HCT116 (cell line): ENCODE measurements around the gene METTL25. TPM values are rescaled to one million over a fixed set of nuclear protein-coding genes. Genes with fewer than 3 reads are reported as not detected.
A peak's percentile ranks its signal among the peaks of the same experiment; 100 is the strongest.

ENCODE experiments used
- ATAC-seq: fragments of 200-7000 bp; cut with Tn5 transposase; 2 replicates; pipeline ENCODE4 v1.9.1; 2020; ENCODE audit warnings: mild to moderate bottlenecking, moderate library complexity
- BruUV-seq: library from RNA; stranded (reverse); fragments of 400-500 nt; replicated peaks from 2 replicates; lab custom pipeline; 2021; lab: Mats Ljungman, UMichigan
- CTCF ChIA-PET: fragments of 300-600 bp; sonication (Branson Sonifier 250); formaldehyde crosslinking; loops from one replicate; lab custom pipeline; 2021; ENCODE audit warnings: antibody characterized with exemption; lab: Charles Lee
- POLR2A ChIA-PET: fragments of 300-600, 350-600 bp; sonication (Branson Sonifier 250); formaldehyde crosslinking; loops from one replicate; lab custom pipeline; 2021; ENCODE audit warnings: antibody characterized with exemption; lab: Charles Lee
- RAD21 ChIA-PET, 2 experiments: fragments of 300-600 bp; sonication (Branson Sonifier 250); formaldehyde crosslinking; loops; one replicate each; lab custom pipeline; 2023; ENCODE audit warnings: low total read pairs in 2 of 2; ENCODE audit not compliant: uncharacterized antibody in 2 of 2, unreplicated experiment in 2 of 2, low non-redundant PET in 1 of 2; lab: Charles Lee
- DNase-seq: peaks from one replicate; pipeline ENCODE4 v3.0.0-alpha.2; 2010; ENCODE audit warnings: low read depth, low spot score
- H2AFZ ChIP-seq: fragments of 200-600 bp; shearing (Covaris generic), sonication (generic); 2 replicates; pipeline ENCODE4 v1.6.1; 2017; ENCODE audit warnings: low read depth, mixed run types, mixed read lengths, antibody characterized with exemption, low read length; ENCODE audit not compliant: poor library complexity, severe bottlenecking
- H3K27ac ChIP-seq: 2 replicates; pipeline ENCODE4 v1.5.1; 2012; ENCODE audit warnings: low read depth, low read length
- H3K27me3 ChIP-seq: fragments of 200-600 bp; sonication (generic); 2 replicates; pipeline ENCODE4 v1.6.1; 2016; ENCODE audit warnings: mixed run types, low read length, mixed read lengths; ENCODE audit not compliant: insufficient read depth
- H3K36me3 ChIP-seq, 2 experiments: fragments of 200-500 bp in 1 of 2; fragments of 200-600 bp in 1 of 2; sonication (Bioruptor generic) in 1 of 2; sonication (generic) in 1 of 2; 2 replicates each; pipeline versions ENCODE4 v1.5.1 to v1.6.1; 2014 to 2016; ENCODE audit warnings: low read length in 2 of 2, inconsistent platforms in 1 of 2, mixed read lengths in 1 of 2, mixed run types in 1 of 2; ENCODE audit not compliant: insufficient read depth in 2 of 2, control insufficient read depth in 1 of 2
- H3K4me1 ChIP-seq, 2 experiments: fragments of 200-600 bp in 1 of 2; sonication (generic) in 1 of 2; 2 replicates each; pipeline versions ENCODE4 v1.5.1 to v1.6.1; 2012 to 2017; ENCODE audit warnings: low read length in 2 of 2, inconsistent platforms in 1 of 2, mild to moderate bottlenecking in 1 of 2, mixed read lengths in 1 of 2, mixed run types in 1 of 2, moderate library complexity in 1 of 2; ENCODE audit not compliant: insufficient read depth in 2 of 2, control insufficient read depth in 1 of 2
- H3K4me2 ChIP-seq: fragments of 200-600 bp; sonication (generic); 2 replicates; pipeline ENCODE4 v1.6.1; 2017; ENCODE audit warnings: mixed run types, low read length, mixed read lengths
- H3K4me3 ChIP-seq, 2 experiments: fragments of 200-600 bp in 1 of 2; sonication (generic) in 1 of 2; replicated peaks in 1 of 2; 2 replicates each; pipeline ENCODE4 v1.5.1; 2011 to 2016; ENCODE audit warnings: low read length in 2 of 2, control low read depth in 1 of 2, low read depth in 1 of 2, mild to moderate bottlenecking in 1 of 2, mixed read lengths in 1 of 2, mixed run types in 1 of 2
- H3K79me2 ChIP-seq: fragments of 200-600 bp; sonication (generic); 2 replicates; pipeline ENCODE4 v1.6.1; 2017; ENCODE audit warnings: mild to moderate bottlenecking, mixed run types, low read length, moderate library complexity, mixed read lengths; ENCODE audit not compliant: insufficient read depth
- H3K9ac ChIP-seq: fragments of 200-600 bp; sonication (generic); 2 replicates; pipeline ENCODE4 v1.6.1; 2016; ENCODE audit warnings: low read length, mixed read lengths
- H3K9me2 ChIP-seq: fragments of 200-600 bp; sonication (generic), shearing (Covaris generic); 2 replicates; pipeline ENCODE4 v1.6.1; 2017; ENCODE audit warnings: mixed run types, mild to moderate bottlenecking, moderate library complexity; ENCODE audit not compliant: insufficient read depth
- H3K9me3 ChIP-seq, 2 experiments: fragments of 200-500 bp in 1 of 2; fragments of 200-600 bp in 1 of 2; sonication (Bioruptor generic) in 1 of 2; sonication (generic) in 1 of 2; 2 replicates each; pipeline ENCODE4 v1.6.1; 2014 to 2017; ENCODE audit warnings: low read length in 2 of 2, mixed read lengths in 2 of 2, inconsistent platforms in 1 of 2, low read depth in 1 of 2, mild to moderate bottlenecking in 1 of 2, mixed run types in 1 of 2, moderate library complexity in 1 of 2; ENCODE audit not compliant: control insufficient read depth in 1 of 2, insufficient read depth in 1 of 2
- H4K20me1 ChIP-seq: fragments of 200-600 bp; sonication (generic), shearing (Covaris generic); 2 replicates; pipeline ENCODE4 v1.6.1; 2017; ENCODE audit warnings: mixed run types, mild to moderate bottlenecking, moderate library complexity; ENCODE audit not compliant: insufficient read depth
- CBX3 ChIP-seq: IDR thresholded peaks from 2 replicates; pipeline ENCODE4 v1.6.1; 2012; ENCODE audit warnings: low read depth
- CEBPB ChIP-seq: IDR thresholded peaks from 2 replicates; pipeline ENCODE4 v1.6.1; 2012; ENCODE audit warnings: low read depth
- CTCF ChIP-seq, 3 experiments: fragments of 200-600 bp in 1 of 3; sonication (generic) in 1 of 3; IDR thresholded peaks in 2 of 3; conservative IDR thresholded peaks in 1 of 3; 2 replicates each; pipeline ENCODE4 v1.5.1; 2012 to 2017; ENCODE audit warnings: low read depth in 2 of 3, low read length in 2 of 3, antibody characterized with exemption in 1 of 3, borderline replicate concordance in 1 of 3, control low read depth in 1 of 3, mild to moderate bottlenecking in 1 of 3, mixed read lengths in 1 of 3, mixed run types in 1 of 3, moderate library complexity in 1 of 3; ENCODE audit not compliant: insufficient read depth in 1 of 3
- EZH2 ChIP-seq: fragments of 200-600 bp; sonication (generic); IDR thresholded peaks from 2 replicates; pipeline ENCODE4 v1.6.1; 2017; ENCODE audit warnings: antibody characterized with exemption, mixed run types
- JUND ChIP-seq: IDR thresholded peaks from 2 replicates; pipeline ENCODE4 v1.6.1; 2012
- MAX ChIP-seq: IDR thresholded peaks from 2 replicates; pipeline ENCODE4 v1.6.1; 2012
- POLR2AphosphoS5 ChIP-seq: IDR thresholded peaks from 2 replicates; pipeline ENCODE4 v1.6.1; 2011; ENCODE audit warnings: mild to moderate bottlenecking, low read depth, low read length, moderate library complexity
- RAD21 ChIP-seq: IDR thresholded peaks from 2 replicates; pipeline ENCODE4 v1.6.1; 2012; ENCODE audit warnings: low read depth, mild to moderate bottlenecking
- REST ChIP-seq: IDR thresholded peaks from 2 replicates; pipeline ENCODE4 v1.6.1; 2012; ENCODE audit warnings: low read depth
- SRF ChIP-seq: IDR thresholded peaks from 2 replicates; pipeline ENCODE4 v1.6.1; 2012; ENCODE audit warnings: low read depth
- TCF7L2 ChIP-seq: IDR thresholded peaks from 2 replicates; pipeline ENCODE4 v1.7.0; 2011; ENCODE audit warnings: borderline replicate concordance, inconsistent platforms; ENCODE audit not compliant: insufficient read depth, insufficient read length; ENCODE audit errors: extremely low read depth
- ZFX ChIP-seq: fragments of 450-650 bp; IDR thresholded peaks from 2 replicates; pipeline ENCODE4 v1.6.1; 2017
- intact Hi-C: fragments of 100-400 bp; cut with micrococcal nuclease; formaldehyde crosslinking; loops from 2 replicates; pipeline ENCODE4 v1.10.0; 2022
- total RNA-seq: library from RNA; stranded (reverse); gene quantifications from one replicate; pipeline ENCODE4 v1.2.1, GENCODE V29; 2021; ENCODE audit not compliant: unreplicated experiment

Gene METTL25
- total RNA-seq, 1 experiment from 2014 or later: 4.4 TPM

GRCh38 chr12:82378997-82379396 lies 20.7 kb downstream of the METTL25 start (continued):
- no peak for TF ChIP-seq REST
- TF ChIP-seq CEBPB: no peak
- no peak for TF ChIP-seq TCF7L2
- TF ChIP-seq JUND: no peak
- TF ChIP-seq SRF: no peak
- TF ChIP-seq MAX: no peak
- TF ChIP-seq EZH2: no peak
- TF ChIP-seq ZFX: no peak
- TF ChIP-seq POLR2AphosphoS5: no peak

- Histone ChIP-seq H3K4me1 (no peaks in the 10 kb centered on the region), H3K9ac (no peak overlapping the region), H3K27ac (no peak overlapping the region), H2AFZ (no peak overlapping the region), H4K20me1 (no peaks in the 10 kb centered on the region), H3K79me2 (no peaks in the 10 kb centered on the region), H3K4me2 (no peak overlapping the region), H3K36me3 (no peaks in the 10 kb centered on the region), H3K4me3 (no peak overlapping the region), H3K9me2 (no peaks in the 10 kb centered on the region), H3K9me3 (no peaks in the 10 kb centered on the region), H3K27me3 (no peaks in the 10 kb centered on the region)
- ChIA-PET POLR2A (no interaction called here), RAD21 (no interaction called here), CTCF (interaction anchor here (0.6 to 1.6 kb wide), 3 partner anchors 26 to 231 kb away, joined by 3 to 6 read pairs (median 3); partner anchors contain the start of genes CCDC59 and METTL25)
- BruUV-seq: no TSS peak
- DNase-seq: no peak
- intact Hi-C loops: loop anchor here (2.0 to 5.0 kb wide), 3 partner anchors 143 to 303 kb away; partner anchors contain the start of gene TMTC2
- TF ChIP-seq CBX3 (no peak), RAD21 (peak; percentile 70), CTCF (IDR thresholded peaks at IDR 0.05 in 2 of 3, conservative IDR thresholded peaks at IDR 0.05 in 1 of 3; ENCODE audit: borderline replicate concordance in 1 of 3, insufficient read depth in 1 of 3, low read depth in 2 of 3, low read length in 2 of 3) (peak; percentile 32 to 60 (median 53); a peak in 5 of 6 replicates), POLR2AphosphoS5 (no peak)
- peak; percentile 75 for ATAC-seq
Observed at GRCh38 chr12:82383930-82384552, 25.7 kb downstream of the METTL25 start.
